GM03348 (cell line): ENCODE data around the gene RPL32.

Experiments
- DNase-seq: peaks from one replicate; pipeline ENCODE4 v3.0.0; 2012; ENCODE audit warnings: low spot score

RPL32 gene

DNA sequence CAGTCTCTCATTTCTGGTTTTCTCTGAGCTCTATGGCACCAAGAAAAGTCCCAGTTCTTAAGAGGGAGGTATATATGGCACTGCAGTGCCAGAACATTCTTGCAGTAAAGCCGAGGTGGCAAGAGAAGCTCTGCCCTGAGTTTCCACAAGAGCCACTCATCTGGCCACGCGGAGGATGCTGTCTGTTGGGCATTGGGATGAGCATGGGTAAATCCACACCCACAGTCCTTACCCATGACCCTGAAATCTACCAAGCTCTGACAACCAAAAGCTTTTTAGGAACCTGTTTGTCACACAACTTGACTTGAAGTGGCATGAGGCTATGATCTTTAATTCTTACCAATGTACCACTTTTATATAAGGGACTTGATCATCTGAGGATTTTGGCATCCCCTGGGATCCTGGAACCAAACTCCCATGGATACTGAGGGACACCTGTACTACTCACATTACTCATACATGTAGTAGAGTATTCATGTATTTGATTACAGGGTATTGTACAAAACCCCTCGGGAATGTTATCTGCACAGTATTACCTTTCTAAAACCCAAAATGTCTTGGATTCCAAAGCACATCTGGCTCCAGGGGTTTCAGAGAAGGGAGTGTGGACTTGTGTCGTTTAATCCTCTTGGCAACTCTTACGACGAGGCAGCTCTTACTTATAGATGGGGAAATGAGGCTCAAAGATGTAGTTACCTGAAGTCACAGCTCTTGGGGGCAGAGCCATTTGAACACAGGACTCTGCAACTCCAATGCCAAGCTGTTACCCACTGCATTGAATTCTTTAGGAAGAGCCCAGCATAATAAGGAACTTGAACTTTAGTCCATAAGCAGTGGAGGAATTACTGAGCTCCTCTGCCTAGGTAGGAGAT lies 8.8 kb downstream of the RPL32 start:
- DNase-seq: no peak

DNA sequence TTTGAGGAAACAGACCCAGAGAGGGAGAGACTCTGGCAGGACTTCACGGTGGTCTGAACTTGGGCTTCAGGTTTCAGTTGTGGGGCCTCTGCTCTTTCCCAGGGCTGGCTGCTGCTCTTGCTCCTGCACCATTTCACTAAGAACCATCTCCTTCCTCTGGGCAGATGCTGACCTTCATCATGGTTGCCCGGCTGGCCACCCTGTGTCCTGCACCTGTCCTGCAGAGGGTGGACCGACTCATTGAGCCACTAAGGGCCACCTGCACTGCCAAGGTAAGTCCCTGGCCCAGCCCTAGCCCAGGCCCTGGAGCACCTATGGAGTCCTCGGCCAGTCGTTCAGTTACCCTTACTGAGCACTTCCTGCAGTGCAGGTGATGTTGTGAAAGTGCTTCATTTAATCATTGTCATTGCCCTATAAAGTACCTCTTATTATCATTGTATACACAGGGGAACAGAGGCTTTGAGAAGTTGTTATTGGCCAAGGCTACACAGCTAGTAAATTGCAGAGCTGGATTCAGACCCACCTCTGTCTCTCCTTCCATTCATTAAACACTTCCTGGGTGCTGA lies 10.0 kb downstream of the RPL32 start:
- DNase-seq: no peak

DNA sequence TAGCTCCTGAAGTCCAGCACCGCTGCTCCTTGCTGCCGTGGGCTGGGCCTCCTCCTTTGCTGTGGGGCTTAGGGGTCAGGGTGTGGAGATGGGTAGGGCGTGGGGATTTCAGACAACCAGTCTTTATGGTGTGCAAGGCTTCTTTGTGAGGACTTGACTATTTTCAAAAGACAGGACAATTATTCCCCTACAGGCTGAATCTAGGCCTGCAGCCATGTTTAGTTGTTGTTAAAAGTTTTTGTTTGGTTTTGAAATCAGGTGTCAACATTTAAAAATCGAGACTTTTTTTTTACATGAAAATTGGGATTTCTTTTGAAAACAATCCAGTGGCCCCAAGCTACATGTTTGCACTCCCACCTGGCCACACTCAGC lies 10.6 kb downstream of the RPL32 start:
- no peak for DNase-seq

DNA sequence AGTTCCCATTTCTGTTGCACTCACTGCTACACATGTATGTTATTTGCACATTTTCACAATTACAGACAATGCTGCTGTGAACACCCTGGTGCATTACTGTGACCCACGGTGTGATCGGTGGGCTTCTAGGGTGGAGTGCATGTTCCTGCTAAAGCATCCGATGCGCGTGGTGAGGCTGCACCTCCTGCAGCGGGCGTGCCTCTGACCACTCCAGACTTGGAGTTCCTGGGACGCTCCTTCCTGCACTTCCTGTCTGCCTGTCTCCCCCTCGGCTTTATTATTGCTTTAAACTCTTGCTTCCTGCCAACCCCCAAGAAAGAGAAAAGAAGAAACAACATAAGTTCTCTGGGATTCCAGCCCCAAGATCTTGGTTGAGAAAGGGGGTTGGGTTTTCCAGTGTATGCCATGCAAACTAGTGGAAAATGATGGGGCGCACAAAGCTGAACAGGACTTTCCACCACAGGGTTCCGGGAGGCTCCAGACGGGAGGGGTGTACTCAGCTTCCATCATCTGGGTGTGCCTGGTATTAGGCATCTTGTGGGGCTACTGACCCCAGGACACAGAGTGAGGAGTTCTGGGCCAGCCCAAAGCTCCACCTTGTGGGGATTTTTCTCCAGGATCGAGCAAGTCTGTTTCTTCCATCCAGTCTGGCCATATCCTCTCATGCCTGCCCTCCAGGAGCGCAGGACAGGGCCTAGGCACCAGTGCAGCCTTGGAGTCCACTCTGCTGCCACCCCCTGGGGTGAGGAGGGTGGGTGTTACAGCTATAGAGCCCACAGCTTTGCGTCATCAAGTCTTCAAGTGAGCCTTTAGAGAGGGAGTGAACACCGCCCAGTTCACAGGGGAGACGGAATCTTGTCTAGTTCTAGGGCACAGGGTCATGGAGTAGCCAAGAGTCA lies 11.2 kb downstream of the RPL32 start:
- DNase-seq: no peak

DNA sequence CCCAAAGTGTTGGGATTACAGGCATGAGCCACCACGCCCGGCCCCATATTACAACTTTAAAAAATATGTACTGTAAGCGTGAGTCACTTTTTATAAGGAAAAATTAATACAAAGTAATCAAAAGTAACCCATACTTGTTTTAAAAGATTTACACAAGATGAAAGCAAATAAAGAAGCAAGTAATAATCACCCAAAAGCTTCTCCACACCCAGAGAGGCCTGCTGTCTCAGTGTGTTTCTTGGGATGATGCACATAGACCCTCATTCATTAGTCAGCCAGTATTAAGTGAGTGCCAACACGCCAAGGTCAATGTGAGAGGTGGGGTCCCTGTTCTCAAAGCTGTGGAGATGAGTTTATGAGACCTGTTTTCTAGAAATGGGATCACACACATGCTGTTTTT lies 12.0 kb downstream of the RPL32 start:
- no peak for DNase-seq

DNA sequence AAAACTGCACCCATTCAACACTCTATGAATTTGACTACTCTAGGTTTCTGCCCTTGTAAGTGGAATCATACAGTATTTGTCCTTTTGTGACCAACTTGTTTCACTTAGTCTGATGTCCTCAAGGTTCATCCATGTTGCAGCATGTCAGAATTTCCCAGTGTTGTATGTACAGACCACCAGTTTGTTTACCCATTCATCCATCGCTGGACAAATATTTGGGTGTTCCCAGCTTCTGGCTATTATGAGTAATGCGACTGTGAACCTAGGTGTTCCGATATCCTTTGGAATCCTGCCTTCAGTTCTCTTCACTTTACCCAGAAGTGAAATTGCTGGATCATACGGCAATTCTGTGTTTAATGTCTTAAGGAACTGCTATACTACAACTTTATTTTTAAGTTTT lies 12.6 kb downstream of the RPL32 start:
- DNase-seq: no peak

DNA sequence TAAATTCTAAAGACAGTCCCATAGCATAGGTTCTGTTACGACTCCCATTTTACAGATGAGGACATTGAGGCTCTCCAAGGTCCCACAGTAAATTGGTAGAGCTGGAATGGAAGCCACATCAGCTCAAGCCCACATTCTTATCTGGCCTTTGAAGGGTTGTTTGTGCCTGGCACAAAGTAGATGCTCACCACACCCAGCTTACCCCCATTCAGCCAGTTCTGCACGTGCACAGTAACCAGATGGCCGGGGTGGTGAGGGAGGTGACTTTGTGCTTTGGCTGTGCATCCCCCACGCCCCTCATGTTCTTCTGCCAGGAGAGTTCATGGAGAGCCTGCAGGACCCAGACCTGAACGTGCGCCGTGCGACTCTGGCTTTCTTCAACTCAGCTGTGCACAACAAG lies 16.2 kb downstream of the RPL32 start:
- DNase-seq: no peak

DNA sequence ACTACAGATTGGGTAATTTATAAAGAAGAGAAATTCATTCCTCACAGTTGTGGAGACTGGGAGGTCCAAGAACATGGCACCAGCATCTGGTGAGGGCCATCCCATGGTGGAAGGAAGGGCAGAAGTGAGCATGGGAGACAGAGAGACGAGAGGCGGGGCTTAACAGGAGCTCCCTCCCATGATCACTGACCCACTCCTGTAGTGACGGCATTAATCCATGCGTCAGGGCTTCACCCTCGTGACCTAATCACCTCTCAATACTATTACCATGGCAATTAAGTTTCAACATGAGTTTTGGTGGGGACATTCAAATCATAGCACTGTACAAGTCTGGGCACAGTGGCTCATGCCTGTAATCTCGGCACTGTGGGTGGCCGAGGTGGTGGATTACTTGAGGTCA lies 17.1 kb downstream of the RPL32 start:
- DNase-seq: no peak

DNA sequence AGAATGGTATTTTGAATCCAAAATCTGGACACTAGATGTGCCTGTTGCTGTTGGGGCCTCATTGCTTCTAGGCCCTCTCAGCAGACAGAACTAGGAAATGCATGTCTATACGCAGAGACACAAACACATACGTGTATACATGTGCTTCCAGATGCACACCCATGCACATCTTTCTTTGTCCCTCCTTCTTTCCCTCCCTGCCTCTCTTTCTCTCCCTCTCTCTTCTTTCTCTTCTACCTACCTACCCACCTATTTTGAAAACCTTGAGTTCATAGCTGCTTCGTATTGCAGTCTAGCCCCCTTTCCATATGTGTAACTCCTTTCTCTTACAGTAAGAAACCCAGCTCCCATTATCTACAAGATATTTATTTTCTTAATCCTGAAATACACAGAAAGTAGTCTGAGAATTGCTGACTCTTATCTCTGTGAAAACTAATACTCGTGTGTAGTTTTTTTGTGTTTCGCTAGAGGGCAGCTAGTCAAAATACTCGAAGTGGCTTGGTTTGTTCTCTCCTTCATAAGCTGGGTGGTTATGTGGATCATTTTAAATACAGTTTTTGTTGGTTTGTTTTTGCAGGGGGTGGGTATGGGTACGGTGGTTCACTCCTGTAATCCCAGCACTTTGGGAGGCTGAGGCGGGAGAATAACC lies 18.5 kb downstream of the RPL32 start:
- DNase-seq: peak; percentile 46

DNA sequence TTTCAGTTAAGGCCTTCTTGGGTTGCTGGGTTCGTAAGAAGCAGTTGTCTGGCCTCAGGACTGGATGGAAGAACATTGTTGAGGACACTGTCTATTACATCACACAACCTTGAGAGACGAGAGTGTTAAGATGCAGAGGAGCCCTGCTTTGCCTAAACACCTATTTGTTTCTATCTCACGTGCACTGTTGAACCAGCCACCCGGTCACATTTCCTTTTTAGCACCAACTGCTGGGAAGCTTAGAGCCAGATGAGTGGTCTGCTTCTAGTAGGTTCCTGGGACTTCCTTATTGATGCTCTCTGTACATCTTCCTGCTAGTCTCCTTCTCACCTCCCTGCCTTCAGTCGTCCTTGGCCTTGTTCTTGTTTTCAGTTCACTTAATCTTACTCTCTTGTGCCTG lies 22.6 kb downstream of the RPL32 start:
- no peak for DNase-seq

DNA sequence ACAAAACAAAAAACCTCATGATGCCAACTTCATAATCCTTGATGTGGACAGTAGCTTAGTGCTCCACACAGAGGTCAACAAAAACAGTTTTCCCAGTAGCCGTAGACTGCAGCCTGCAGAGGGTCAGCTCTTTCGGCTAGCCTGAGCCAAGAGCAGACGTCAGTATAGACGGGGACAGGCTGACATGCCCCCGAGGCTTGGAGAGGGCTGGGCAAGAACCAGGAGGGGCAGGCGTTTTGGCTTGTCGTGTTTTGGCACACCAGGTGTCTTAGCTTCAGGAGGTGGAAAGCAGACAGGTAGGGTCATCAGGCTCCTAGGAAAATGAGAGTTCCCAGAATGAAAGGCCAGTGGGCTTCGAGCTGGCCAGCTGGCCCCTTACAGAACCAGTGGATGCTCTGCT lies 23.1 kb downstream of the RPL32 start:
- no peak for DNase-seq

DNA sequence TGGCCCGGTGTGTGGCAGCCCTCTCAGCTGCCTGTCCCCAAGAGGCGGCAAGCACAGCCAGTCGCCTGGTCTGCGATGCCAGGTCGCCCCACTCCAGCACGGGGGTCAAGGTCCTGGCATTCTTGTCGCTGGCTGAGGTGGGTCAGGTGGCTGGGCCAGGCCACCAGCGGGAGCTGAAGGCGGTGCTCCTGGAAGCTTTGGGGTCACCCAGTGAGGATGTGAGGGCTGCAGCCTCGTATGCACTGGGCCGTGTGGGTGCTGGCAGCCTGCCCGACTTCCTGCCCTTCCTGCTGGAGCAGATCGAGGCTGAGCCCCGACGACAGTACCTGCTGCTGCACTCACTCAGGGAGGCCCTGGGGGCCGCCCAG lies 24.0 kb downstream of the RPL32 start:
- no peak for DNase-seq

DNA sequence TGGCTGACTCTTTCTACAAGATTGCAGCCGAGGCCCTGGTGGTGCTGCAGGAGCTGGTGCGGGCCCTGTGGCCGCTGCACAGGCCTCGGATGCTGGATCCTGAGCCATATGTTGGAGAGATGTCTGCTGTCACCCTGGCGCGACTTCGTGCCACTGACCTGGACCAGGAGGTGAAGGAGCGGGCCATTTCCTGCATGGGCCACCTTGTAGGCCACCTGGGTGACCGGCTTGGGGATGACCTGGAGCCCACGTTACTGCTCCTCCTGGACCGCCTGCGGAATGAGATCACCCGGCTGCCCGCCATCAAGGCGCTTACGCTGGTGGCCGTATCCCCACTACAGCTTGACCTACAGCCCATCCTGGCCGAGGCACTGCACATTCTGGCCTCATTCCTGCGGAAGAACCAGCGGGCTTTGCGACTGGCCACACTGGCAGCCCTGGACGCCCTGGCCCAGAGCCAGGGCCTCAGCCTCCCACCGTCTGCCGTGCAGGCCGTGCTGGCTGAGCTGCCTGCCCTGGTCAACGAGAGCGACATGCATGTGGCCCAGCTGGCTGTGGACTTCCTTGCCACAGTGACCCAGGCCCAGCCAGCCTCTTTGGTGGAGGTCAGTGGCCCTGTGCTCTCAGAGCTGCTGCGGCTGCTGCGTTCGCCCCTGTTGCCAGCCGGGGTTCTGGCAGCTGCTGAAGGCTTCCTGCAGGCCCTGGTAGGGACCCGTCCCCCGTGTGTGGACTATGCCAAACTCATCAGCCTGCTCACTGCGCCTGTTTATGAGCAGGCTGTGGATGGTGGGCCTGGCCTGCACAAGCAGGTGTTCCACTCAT lies 24.6 kb downstream of the RPL32 start:
- no peak for DNase-seq

DNA sequence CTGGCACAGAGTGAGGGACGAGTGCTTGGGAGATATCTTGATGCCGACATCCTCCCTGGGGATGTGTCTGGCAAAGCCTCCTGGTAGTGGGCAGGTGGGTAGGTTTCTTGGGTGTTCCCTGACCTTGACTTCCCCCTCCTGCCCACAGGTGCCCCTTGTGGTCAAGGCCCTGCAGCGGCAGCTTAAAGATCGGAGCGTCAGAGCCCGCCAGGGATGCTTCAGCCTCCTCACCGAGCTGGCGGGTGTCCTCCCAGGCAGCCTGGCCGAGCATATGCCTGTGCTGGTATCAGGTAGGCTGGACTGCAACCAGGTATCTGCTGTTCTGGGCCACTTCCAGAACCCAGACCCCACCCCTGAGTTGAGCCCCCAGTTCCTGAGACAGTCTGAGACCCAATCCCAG lies 25.6 kb downstream of the RPL32 start:
- no peak for DNase-seq

DNA sequence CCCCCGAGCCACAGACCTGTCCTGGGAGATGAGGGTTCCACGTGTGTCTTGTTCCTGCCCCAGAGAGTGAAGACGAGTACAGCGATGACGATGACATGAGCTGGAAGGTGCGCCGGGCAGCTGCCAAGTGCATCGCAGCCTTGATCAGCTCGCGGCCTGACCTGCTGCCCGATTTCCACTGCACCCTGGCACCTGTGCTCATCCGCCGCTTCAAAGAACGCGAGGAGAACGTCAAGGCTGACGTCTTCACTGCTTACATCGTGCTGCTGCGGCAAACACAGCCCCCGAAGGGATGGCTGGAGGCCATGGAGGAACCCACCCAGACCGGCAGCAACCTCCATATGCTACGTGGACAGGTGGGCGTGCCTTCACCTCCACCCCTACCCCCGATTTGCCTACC lies 26.3 kb downstream of the RPL32 start:
- no peak for DNase-seq

DNA sequence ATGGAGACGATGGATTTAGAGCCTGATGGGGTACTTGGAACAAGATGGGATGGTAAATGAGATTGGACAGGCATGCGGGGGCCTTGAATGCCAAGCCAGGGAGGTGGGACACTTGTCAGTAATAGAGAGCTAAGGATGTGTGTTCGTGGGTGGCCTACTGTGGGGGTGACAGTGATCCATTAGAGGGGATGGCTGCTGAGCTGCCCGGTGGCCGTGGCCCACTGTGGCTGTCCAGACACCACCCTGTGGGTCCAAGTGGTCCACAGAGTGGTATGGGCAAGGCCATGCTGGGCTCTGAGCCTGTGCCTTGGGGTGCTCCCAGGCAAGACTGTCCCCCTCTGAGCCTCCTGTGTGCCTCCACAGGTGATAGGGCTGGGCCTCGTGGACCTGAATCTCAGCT lies 27.4 kb downstream of the RPL32 start:
- DNase-seq: no peak

DNA sequence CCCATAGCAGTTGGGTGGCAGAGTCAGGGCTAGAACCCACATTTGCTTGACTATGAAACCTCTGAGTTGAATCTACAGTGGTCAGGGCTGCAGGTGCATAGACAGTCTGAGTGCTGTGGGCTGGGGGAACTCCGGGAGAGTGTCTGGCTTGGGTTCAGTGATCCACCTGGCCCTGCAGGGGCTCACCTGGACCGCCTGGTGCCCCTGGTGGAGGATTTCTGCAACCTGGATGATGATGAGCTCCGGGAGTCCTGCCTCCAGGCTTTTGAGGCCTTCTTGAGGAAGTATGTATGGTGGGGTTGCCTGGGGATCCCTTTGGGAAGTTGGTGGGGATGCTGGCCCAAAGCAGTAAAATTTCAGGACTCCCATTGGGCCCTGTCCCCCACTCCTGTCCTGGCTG lies 28.6 kb downstream of the RPL32 start:
- DNase-seq: no peak

DNA sequence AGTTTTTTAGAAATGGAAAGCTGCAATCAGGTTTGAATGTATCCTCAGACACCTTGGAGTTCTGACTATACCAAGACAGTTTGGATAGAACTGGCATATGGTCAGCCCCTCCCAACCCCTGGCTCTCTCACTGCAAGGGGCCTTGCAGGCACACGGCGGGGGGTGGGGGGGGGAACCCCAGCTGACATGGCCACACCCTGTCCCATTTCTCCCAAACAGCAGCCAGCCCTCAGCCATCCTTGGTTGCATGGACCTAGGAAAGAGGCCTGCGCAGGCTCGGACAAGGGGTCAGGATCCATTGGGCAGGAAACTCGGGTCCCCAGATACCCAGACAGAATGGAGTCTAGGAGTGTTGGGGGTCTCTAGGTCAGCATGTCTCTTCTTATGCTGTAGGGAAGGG lies 30.4 kb downstream of the RPL32 start:
- no peak for DNase-seq

DNA sequence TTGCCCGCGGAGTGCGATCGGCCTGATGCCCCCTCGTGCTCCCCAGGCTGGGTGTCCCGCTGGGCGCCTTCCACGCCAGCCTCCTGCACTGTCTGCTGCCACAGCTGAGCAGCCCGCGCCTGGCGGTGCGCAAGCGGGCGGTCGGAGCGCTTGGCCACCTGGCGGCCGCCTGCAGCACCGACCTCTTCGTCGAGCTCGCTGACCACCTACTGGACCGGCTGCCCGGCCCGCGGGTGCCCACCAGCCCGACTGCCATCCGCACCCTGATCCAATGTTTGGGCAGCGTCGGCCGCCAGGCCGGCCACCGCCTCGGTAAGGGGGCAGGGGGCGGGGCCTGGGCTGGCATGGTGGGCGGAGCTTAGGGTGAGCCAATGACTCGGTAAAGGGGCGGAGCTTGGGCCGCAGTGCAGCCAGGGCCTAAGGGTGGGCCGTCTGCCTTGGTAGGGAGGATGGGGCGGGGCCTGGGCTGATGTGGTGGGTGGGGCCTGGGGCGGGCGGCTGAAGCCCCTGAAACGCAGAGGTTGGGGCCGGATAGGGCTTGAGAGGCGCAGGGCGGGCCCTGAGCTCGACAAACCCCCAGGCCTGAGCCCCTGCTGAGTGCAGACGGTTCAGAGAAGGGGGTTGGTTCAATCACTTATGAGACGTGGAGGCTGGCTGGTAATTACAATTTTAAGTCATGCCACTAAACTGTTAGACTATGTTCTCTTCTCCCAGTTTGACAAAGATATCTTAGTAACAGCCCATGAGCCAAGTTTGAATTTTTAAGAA lies 31.2 kb downstream of the RPL32 start:
- peak; percentile 99 for DNase-seq

DNA sequence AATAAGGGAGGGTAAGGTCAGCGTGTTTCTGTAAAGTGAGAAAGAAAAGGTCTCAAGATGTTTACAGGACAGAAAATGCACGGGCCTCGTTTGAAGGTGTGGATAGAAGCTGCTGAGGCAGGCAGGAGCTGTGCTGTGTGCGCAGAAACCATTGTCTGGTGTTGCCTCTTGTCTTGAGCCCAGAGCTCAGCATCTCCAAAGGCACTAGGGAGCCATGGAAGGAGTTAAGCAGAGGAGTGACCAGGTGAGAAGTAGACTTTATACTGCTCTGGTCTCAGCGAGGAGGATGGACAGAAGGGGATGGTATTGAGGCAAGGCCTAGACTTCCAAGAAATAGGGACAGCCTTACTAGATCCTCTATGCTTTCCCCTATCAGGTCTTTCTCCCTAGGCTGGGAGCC lies 31.9 kb downstream of the RPL32 start:
- no peak for DNase-seq

DNA sequence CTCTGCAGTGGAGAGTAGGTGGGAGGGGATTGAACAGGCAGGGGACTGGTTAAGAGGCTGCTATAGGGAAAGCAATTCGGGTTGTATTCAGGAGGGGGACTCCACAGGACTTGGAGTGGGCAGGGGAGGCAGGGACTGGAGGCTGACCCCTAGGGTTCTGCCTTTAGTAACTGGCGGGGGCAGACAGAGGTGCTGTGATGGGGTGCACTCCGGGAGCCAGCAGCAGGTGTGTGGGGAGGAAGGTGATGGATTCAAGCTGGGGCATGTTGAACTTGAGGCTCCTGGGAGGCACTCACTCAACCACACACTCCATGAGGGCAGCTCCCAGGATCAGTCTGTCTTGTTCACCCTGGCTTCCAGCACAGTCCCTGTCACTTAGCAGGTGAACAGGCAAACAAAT lies 32.4 kb downstream of the RPL32 start:
- DNase-seq: no peak
